Measurements from ENCODE around the gene DUOX1.

DNA sequence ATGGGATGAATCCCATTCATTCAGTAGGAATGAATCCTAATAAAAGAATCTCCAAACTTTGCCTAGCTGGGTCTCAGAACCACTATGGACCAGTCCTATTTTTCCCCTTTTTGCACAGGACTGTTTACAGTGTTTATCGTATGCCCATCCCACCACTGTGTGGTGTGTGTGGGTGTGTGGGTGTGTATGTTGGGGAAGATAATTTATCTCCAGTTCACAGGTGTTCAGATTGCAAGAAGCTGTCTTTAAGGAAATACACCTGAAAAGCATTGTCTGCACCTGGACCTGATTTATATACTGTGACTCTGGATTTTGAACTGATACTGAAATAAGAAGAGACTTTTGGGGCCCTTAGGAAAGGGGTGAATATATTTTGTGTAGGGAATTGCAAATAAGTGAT is 82.7 kb downstream of the DUOX1 start:
- TF ChIP-seq, protein P1, sequence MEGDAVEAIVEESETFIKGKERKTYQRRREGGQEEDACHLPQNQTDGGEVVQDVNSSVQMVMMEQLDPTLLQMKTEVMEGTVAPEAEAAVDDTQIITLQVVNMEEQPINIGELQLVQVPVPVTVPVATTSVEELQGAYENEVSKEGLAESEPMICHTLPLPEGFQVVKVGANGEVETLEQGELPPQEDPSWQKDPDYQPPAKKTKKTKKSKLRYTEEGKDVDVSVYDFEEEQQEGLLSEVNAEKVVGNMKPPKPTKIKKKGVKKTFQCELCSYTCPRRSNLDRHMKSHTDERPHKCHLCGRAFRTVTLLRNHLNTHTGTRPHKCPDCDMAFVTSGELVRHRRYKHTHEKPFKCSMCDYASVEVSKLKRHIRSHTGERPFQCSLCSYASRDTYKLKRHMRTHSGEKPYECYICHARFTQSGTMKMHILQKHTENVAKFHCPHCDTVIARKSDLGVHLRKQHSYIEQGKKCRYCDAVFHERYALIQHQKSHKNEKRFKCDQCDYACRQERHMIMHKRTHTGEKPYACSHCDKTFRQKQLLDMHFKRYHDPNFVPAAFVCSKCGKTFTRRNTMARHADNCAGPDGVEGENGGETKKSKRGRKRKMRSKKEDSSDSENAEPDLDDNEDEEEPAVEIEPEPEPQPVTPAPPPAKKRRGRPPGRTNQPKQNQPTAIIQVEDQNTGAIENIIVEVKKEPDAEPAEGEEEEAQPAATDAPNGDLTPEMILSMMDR (IDR thresholded peaks at IDR 0.05; ENCODE audit: insufficient read depth, low read length) = no peak
- TF ChIP-seq POLR2AphosphoS5 (IDR thresholded peaks at IDR 0.05; ENCODE audit: low read depth) (no peak), GABPA (IDR thresholded peaks at IDR 0.05; ENCODE audit: low read depth) (no peak)
- TF ChIP-seq, protein P2, sequence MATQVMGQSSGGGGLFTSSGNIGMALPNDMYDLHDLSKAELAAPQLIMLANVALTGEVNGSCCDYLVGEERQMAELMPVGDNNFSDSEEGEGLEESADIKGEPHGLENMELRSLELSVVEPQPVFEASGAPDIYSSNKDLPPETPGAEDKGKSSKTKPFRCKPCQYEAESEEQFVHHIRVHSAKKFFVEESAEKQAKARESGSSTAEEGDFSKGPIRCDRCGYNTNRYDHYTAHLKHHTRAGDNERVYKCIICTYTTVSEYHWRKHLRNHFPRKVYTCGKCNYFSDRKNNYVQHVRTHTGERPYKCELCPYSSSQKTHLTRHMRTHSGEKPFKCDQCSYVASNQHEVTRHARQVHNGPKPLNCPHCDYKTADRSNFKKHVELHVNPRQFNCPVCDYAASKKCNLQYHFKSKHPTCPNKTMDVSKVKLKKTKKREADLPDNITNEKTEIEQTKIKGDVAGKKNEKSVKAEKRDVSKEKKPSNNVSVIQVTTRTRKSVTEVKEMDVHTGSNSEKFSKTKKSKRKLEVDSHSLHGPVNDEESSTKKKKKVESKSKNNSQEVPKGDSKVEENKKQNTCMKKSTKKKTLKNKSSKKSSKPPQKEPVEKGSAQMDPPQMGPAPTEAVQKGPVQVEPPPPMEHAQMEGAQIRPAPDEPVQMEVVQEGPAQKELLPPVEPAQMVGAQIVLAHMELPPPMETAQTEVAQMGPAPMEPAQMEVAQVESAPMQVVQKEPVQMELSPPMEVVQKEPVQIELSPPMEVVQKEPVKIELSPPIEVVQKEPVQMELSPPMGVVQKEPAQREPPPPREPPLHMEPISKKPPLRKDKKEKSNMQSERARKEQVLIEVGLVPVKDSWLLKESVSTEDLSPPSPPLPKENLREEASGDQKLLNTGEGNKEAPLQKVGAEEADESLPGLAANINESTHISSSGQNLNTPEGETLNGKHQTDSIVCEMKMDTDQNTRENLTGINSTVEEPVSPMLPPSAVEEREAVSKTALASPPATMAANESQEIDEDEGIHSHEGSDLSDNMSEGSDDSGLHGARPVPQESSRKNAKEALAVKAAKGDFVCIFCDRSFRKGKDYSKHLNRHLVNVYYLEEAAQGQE (IDR thresholded peaks at IDR 0.05; ENCODE audit: insufficient replicate concordance, low read depth) = no peak
